GM21447 (cell line): ENCODE results near the gene AUH.
"Not testable (repeated sequence)": the region's sequence is repeated elsewhere in the genome, so short reads cannot be mapped to it uniquely, and the experiment has no call there.

Source experiments
- ATAC-seq: cut with Tn5 transposase; IDR thresholded peaks from one replicate; pipeline ENCODE4 v1.9.1; 2021; ENCODE audit not compliant: unreplicated experiment

AUH gene

DNA sequence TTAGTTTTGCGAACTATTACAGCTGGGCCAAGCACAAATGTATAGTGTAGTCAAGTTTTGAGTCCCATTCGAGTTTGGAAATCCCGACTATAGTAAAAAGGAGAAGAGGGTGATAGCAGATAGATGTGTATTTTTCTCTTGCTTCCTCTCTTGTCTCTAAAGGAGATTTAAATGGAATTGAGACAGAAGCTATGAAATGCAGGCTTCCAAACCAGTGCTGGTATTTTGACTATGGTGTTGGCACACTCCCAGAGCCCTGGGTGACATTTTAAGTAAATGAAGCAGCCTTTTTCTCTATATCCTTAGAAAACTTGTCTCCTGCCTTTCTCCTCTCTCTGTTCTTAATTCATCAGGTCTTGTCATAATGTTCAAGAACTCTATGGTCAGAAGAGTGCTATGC, 17.7 kb upstream of the AUH start:
- no peak for ATAC-seq

GRCh38 chr9:91378695-91379127, 17.0 kb upstream of the AUH start:
- no peak for ATAC-seq

- not testable (repeated sequence) for ATAC-seq
Observed at GRCh38 chr9:91378054-91378453, 16.3 kb upstream of the AUH start.

- ATAC-seq = no peak
Observed at GRCh38 chr9:91376239-91376638, 14.5 kb upstream of the AUH start.

- ATAC-seq = no peak
Observed at GRCh38 chr9:91374939-91375338, 13.2 kb upstream of the AUH start.

DNA sequence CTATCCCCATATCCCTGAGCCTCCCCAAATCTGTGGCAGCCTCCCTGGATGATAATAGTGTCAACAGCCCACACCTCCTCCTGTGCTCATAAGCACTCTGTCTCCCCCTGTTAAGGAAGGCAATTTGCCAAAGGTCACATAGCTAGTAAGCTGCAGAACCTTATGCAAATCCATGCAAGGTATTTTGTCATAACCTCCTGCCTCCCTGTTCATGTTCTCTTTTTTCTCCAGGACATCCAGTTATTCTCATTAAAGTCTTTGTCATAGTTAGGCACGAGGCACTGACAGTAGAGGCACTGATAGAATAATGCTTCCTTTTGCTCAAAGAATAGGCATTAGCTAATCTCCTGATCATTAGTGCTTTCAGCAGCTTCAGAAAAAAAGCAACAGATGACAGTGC, 10.2 kb upstream of the AUH start:
- ATAC-seq = no peak

- not testable (repeated sequence) for ATAC-seq
Observed at GRCh38 chr9:91370006-91370405, 8.3 kb upstream of the AUH start.

GRCh38 chr9:91364702-91365101, 3.0 kb upstream of the AUH start:
- ATAC-seq = no peak

DNA sequence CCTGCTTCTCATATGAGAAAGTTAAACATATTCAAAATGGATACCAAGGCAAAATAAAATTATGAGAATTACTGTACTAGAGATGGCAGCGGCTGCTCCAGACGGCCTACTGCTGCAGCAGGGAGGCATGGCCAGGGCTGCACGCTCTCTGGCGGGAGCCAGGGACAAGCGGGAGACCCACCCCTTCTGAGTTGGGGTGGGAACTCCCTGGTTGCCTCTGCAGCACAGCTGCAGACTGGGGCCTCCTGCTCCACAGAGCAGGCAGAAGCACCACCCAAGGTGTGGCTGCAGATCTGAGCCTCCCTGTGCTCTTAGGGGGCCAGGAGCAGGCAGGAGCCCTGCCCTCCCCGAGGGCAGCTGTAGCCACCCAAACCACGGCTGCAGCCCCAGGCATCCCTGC, 2.3 kb upstream of the AUH start:
- no peak for ATAC-seq

- ATAC-seq = peak; percentile 7
Observed at GRCh38 chr9:91362051-91362611, 413 bp upstream of the AUH start.

- ATAC-seq = no peak
Observed at GRCh38 chr9:91360551-91361290, 997 bp downstream of the AUH start.

DNA sequence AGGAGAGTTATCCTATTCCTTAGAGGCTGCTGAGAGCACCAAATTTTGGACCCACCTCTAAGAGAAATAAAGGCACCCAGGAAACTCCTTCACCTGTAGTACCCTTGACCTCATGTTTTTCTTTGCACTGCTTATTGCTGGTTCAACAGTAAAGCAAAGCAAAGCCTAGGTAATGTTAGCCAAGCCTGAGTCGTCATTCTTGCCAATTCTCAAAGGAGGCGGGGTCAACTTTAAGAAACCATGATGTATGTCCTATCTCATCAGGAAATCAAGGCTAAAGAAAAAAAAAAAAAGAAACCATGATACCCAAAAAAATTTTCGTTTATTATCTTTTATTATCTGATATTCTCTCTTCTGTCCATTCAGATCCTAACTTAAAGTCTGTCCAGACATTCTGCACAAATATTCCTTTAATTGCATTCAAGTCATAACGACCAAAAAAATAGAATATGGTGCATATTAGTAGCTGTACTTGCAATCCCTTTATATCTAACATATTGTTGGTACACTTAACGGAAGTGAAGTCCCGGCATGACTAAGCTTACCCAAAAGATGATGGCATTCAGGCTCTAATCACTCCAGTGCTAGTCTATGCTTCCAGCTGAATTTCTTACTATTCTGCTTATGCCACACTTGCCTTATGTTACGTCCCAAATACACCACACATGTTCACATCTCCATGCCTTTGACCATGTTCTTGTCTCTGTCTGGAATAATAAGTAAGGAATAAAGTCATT, 1.8 kb downstream of the AUH start:
- no peak for ATAC-seq

DNA sequence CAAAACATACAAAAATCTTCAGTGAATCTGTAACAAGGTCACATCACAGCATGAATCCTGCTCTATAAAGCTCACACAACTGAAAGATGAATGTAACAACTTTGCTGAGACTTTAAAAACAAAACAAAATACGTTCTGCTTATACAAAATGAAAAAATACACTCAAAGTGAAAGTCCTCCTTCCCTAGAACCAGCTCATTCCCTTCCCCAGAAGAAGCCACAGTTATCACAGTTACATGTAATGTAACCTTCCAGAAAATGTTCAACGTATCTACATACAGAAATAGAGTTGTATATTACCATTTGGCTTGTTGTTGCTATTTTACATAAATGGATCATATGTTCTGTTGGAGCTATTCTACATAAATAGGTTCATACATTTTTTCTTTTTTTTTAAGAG, 2.6 kb downstream of the AUH start:
- ATAC-seq = no peak

DNA sequence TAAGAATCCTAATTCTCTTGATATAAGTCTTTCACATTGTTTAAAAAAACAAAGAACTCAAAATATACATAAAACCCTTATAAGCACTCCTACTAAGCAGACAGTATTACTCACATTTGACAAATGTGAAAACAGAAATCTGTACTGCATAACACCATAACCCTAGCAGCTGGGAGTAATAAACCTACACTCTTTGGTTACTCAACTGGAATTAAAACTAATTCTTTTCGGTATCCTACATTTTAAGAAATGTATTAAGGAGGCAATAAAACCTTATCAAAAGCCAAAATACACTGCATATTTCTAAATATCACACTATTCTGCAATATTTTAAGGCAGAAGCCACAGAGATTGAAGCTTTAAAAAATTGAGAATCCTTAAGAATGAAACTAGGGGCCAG, 6.8 kb downstream of the AUH start:
- ATAC-seq = no peak

DNA sequence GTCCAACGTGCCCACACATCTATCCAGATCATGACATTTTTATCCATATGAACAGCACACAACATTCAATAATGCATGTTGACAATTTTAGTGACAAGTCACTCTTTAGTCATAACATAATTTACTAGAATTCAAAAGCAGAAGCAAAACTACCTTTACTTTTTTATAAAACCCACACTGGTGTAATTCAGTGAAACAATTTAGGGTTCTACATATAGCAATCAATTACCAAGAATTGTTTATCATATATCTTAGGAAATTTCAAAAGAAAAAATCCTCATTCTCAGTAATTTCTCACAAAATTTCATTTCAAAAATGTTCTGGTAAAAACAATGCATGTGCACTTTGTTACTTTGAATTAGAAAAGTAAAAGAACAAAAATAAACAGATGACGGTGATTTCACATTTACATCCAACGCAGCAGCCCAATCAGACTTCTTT, 12.6 kb downstream of the AUH start:
- no peak for ATAC-seq

DNA sequence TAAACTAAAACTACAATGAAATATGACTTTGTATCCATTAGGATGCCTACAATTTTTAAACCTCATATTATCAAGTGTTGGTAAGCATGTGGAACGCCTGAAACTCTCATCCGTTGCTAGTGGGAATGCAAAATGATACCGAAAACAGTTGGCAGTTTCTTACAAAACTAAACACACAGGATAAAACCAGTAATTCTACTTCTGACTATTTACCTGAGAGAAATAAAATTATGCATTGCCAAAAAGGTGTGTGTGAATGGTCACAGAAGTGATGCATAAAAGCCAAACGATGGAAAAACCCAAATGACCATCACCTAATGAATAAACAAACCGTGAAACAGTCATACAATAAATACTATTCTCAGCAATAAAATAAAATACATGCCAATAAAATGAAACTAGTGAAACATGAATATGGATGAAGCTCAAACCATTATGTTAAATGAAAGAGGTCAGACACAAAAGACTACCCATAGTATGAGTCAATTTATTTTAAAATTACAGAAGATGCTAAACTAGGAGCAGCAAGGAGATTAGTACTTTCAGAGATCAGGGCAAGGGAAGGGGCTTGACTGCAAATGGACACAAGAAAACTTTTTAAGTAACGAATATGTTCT, 13.4 kb downstream of the AUH start:
- ATAC-seq = no peak

GRCh38 chr9:91347377-91347776, 14.3 kb downstream of the AUH start:
- ATAC-seq = no peak

DNA sequence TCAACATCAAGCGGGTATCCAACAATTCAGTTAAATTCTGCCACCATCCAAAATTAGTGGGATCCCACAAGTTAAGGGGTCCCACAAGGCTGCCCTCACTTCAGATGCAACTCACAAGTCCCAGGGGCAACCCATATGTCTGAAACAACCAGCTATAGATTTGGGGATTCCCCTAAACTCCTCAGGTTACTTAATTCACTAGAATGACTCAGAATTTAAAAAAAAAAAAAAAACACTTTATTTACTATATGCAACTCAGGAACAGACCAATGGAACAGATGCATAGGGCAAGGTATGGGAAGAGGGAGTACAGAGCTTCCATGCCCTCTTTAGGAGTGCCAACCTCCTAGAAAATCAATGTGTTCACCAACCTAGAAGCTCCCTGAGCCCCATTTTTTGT, 15.1 kb downstream of the AUH start:
- no peak for ATAC-seq

DNA sequence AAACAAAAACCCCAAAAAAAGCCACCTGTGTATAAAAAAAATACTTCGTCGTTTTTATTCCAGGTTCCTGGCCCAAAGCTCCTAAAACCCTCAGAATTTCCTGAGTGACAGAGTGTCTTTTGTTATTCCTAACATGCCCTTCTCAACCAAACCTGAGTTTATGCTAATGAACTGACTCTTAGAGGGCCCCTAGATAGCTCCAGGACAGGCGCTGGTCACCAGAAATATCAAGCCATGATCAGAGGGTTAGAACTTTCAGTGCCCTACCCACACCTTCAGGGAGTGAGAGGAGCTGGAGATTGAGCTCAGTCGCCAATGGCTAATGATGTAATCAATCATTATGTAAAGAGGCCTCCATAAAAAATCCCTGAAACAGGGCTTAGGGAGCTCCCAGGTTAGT, 15.7 kb downstream of the AUH start:
- ATAC-seq = no peak

DNA sequence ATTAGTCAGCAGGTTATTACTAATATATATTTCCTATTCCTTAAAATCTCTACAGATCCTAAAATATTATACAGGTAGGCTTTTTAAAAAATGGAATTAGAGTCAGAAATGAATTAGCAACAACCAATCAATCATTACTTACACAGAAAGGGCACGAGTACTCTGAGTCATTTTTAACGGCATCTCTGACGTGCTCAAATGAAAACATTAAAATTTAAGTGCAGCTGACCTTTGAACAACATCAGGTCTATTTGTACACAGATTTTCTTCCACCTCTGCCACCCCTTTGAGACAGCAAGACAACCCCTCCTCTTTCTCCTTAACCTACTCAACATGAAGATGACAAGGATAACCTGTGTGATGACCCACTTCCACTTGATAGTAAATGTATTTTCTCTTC, 19.1 kb downstream of the AUH start:
- no peak for ATAC-seq

DNA sequence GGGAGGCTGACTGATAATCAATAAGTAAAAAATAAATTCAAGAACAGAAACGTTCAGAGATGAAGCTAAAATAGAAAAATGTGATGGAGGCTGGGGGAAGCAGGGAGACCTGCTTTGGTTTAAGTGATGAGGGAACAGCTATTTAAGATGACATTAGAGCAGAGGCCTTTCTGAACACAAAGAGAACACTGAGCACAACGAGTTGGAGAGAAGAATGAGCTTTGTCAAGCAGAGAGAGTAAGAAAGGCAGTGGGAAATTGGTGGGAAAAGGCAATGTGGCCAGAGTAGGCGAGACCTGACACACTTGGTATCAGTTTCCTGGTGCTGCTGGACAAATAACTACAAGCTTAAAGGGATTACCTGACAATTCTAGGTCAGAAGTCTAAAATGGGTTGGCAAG, 20.0 kb downstream of the AUH start:
- ATAC-seq = no peak

DNA sequence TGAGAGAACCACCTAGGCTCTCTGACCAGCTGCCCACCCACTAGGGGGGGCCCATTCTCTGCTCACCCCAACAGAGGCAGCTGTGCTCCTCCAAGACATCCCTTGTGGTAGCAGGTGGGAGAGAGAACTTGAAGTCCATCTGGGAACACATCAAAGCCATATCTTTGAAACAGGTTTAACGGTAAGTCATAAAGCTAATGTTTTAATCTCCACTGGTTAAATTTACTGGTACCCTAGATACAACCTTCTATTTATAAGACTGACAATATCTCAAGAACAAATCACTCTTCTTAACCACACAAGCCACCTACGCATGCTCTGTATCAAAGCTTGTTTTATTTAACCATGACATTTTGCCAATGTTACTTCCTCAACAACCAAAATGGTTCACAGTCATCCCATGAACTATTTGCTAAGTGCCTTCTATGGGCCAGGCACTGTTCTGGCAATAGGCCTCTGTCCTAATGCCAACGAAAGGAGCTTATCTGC, 20.4 kb downstream of the AUH start:
- ATAC-seq = no peak
